Stimulated activated naive CD4-positive, alpha-beta T cell treated with Interleukin-2 at 50 U/mL for 16 hours (primary cell): Measurements from ENCODE around the gene BSN.
A peak's percentile ranks its signal among the peaks of the same experiment; 100 is the strongest.
"Not testable (repeated sequence)": the region's sequence is repeated elsewhere in the genome, so short reads cannot be mapped to it uniquely, and the experiment has no call there.

Experiments used
- DNase-seq: peaks from one replicate; lab custom pipeline; 2025; lab: John Stamatoyannopoulos, UW

Gene BSN

GRCh38 chr3:49535971-49536874 is 18.1 kb upstream of the BSN start:
- no peak for DNase-seq

- no peak for DNase-seq
Measured at GRCh38 chr3:49536875-49537533, 17.3 kb upstream of the BSN start.

- DNase-seq: peak; percentile 85
Measured at GRCh38 chr3:49539659-49540560, 14.4 kb upstream of the BSN start.

- no peak for DNase-seq
Measured at GRCh38 chr3:49552087-49552486, 2.2 kb upstream of the BSN start.

- no peak for DNase-seq
Measured at GRCh38 chr3:49553324-49553691, 969 bp upstream of the BSN start.

GRCh38 chr3:49554633-49555265 is 472 bp downstream of the BSN start:
- peak; percentile 61 for DNase-seq

GRCh38 chr3:49556500-49557275 is 2.4 kb downstream of the BSN start:
- DNase-seq: no peak

GRCh38 chr3:49563040-49563578 is 8.8 kb downstream of the BSN start:
- DNase-seq: no peak

- DNase-seq: no peak
Measured at GRCh38 chr3:49563766-49564165, 9.5 kb downstream of the BSN start.

GRCh38 chr3:49566312-49566711 is 12.0 kb downstream of the BSN start:
- no peak for DNase-seq

GRCh38 chr3:49567406-49567805 is 13.1 kb downstream of the BSN start:
- no peak for DNase-seq

GRCh38 chr3:49568965-49569364 is 14.7 kb downstream of the BSN start:
- no peak for DNase-seq

GRCh38 chr3:49570028-49570654 is 15.9 kb downstream of the BSN start:
- DNase-seq: no peak

GRCh38 chr3:49582177-49582576 is 27.9 kb downstream of the BSN start:
- no peak for DNase-seq

- not testable (repeated sequence) for DNase-seq
Measured at GRCh38 chr3:49585261-49585755, 31.0 kb downstream of the BSN start.

- no peak for DNase-seq
Measured at GRCh38 chr3:49591615-49592014, 37.3 kb downstream of the BSN start.

- DNase-seq: no peak
Measured at GRCh38 chr3:49593041-49593440, 38.8 kb downstream of the BSN start.

- DNase-seq: no peak
Measured at GRCh38 chr3:49600781-49601180, 46.5 kb downstream of the BSN start.

GRCh38 chr3:49601358-49602048 is 47.2 kb downstream of the BSN start:
- no peak for DNase-seq
